ENCODE measurements around the gene SLC10A7. TPM values are rescaled to one million over a fixed set of nuclear protein-coding genes. Genes with fewer than 3 reads are reported as not detected.

SLC10A7 gene
- total and polyA plus RNA-seq, 7 donors = 1.4 to 9.3 (median 5.3) TPM

GRCh38 chr4:146330392-146330791, 191.3 kb downstream of the SLC10A7 start:
- no peak overlapping the region for H3K27ac ChIP-seq
- no peaks in the 10 kb centered on the region for H3K27me3 ChIP-seq
- TF ChIP-seq POLR2A (IDR thresholded peaks at IDR 0.05) (no peak), EP300 (IDR thresholded peaks at IDR 0.05) (no peak), POLR2AphosphoS5 (IDR thresholded peaks at IDR 0.05) (no peak)
- TF ChIP-seq, protein P1, sequence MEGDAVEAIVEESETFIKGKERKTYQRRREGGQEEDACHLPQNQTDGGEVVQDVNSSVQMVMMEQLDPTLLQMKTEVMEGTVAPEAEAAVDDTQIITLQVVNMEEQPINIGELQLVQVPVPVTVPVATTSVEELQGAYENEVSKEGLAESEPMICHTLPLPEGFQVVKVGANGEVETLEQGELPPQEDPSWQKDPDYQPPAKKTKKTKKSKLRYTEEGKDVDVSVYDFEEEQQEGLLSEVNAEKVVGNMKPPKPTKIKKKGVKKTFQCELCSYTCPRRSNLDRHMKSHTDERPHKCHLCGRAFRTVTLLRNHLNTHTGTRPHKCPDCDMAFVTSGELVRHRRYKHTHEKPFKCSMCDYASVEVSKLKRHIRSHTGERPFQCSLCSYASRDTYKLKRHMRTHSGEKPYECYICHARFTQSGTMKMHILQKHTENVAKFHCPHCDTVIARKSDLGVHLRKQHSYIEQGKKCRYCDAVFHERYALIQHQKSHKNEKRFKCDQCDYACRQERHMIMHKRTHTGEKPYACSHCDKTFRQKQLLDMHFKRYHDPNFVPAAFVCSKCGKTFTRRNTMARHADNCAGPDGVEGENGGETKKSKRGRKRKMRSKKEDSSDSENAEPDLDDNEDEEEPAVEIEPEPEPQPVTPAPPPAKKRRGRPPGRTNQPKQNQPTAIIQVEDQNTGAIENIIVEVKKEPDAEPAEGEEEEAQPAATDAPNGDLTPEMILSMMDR (IDR thresholded peaks at IDR 0.05) = no peak
- no peaks in the 10 kb centered on the region for H3K9me3 ChIP-seq
- no peak overlapping the region for H3K4me3 ChIP-seq
- DNase-seq = no peak
- WGBS, 2 donors = 90 to 93% methylated on average over 4 of the region's 4 CpGs
- H3K4me1 ChIP-seq = no peaks in the 10 kb centered on the region
- intact Hi-C loops (cut with DNase I) = no loop called here
- H3K36me3 ChIP-seq = no peaks in the 10 kb centered on the region

- H3K27ac ChIP-seq = no peak overlapping the region
- TF ChIP-seq POLR2A (IDR thresholded peaks at IDR 0.05) = no peak
- no peak for TF ChIP-seq POLR2AphosphoS5 (IDR thresholded peaks at IDR 0.05)
- TF ChIP-seq, protein P1 (IDR thresholded peaks at IDR 0.05) = no peak
- no peak for TF ChIP-seq EP300 (IDR thresholded peaks at IDR 0.05)
Observed at GRCh38 chr4:146329050-146329716, 192.6 kb downstream of the SLC10A7 start.

DNA sequence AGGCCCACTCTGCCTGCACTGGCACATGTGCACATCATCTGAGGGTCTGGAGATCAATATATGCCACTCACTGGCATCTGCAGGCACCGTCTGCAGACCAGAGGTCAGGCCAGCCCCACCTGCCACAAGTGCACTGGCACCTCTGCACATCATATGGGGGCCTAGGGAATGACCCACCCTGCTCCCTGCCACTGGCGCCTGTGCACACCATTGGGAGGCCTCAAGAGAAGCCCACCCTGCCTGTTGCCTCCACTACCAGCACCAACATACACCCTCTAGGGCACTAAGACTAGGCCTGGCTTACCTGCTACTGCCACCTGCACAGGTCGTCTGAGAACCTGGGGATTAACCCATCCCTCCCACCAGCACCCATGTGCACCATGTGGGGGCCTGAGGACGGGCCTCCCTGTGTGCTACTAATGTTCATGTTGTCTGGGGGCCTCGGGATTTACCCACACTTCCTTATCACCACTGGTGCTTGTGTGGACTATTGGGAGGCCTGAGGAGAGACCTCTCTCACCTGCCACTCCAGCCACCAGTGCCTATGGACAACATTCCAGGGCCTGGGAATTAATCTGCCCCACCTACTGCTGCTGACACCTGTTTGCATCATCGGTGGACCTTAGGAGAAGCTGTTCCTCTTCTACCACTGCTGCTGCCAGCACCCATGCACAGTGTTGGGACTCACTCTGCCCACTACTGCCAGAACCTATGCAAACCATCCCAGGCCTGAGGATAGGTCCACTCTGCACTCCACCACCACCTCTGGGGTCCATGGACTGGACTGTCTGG, 193.7 kb downstream of the SLC10A7 start:
- intact Hi-C loops (cut with DNase I) = no loop called here
- Histone ChIP-seq H3K4me1 (no peaks in the 10 kb centered on the region), H3K9me3 (no peaks in the 10 kb centered on the region), H3K27ac (no peak overlapping the region), H3K36me3 (peaks cover 0 to 6% (median 0%) of the 10 kb centered on the region in 4 donors), H3K4me3 (no peak overlapping the region), H3K27me3 (no peaks in the 10 kb centered on the region)
- TF ChIP-seq POLR2A (IDR thresholded peaks at IDR 0.05) (no peak), EP300 (IDR thresholded peaks at IDR 0.05) (no peak), POLR2AphosphoS5 (IDR thresholded peaks at IDR 0.05) (no peak)
- TF ChIP-seq, protein P1 (IDR thresholded peaks at IDR 0.05) = no peak
- DNase-seq = no peak
- 93 to 94% methylated on average over 6 of the region's 6 CpGs for WGBS, 2 donors

More at GRCh38 chr4:146329050-146329716, 192.6 kb downstream of the SLC10A7 start:
- intact Hi-C loops (cut with DNase I) = no loop called here
- no peak for DNase-seq
- no peaks in the 10 kb centered on the region for H3K9me3 ChIP-seq
- H3K4me1 ChIP-seq = no peaks in the 10 kb centered on the region
- no peaks in the 10 kb centered on the region for H3K27me3 ChIP-seq
- H3K36me3 ChIP-seq = peaks cover 0 to 6% (median 0%) of the 10 kb centered on the region in 4 donors
- H3K4me3 ChIP-seq = no peak overlapping the region

DNA sequence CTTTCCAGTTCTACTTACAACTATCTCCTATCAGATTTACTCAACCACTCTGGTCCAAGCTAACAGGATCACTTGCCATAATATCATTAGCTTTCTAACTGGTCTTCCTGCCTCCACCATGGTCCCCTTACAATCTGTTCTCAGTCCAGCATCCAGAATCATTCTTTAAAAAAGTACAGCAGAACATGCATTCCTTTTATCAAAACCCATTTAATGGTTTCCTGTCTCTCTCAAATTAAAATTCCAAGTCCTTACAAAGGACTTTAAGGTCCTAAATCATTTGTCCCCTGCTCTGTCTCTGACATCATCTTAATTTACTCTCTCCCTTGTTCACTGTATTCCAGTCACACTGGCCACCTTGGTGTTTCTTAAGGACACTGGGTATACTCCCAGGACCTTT, 202.8 kb downstream of the SLC10A7 start:
- no peak for TF ChIP-seq POLR2A (IDR thresholded peaks at IDR 0.05)
- no peak for TF ChIP-seq EP300 (IDR thresholded peaks at IDR 0.05)
- TF ChIP-seq, protein P1 (IDR thresholded peaks at IDR 0.05) = no peak
- no peak for TF ChIP-seq POLR2AphosphoS5 (IDR thresholded peaks at IDR 0.05)
- no peaks in the 10 kb centered on the region for H3K4me1 ChIP-seq
- no peak for DNase-seq
- intact Hi-C loops (cut with DNase I) = no loop called here
- no peaks in the 10 kb centered on the region for H3K36me3 ChIP-seq
- no peak overlapping the region for H3K4me3 ChIP-seq
- no peaks in the 10 kb centered on the region for H3K27me3 ChIP-seq
- no peak overlapping the region for H3K27ac ChIP-seq
- H3K9me3 ChIP-seq = no peaks in the 10 kb centered on the region
